GM21576 (cell line): ENCODE results near the gene EBF4.

Experiments
- ATAC-seq: cut with Tn5 transposase; IDR thresholded peaks from one replicate; pipeline ENCODE4 v1.9.1; 2021; ENCODE audit warnings: mild to moderate bottlenecking, moderate library complexity; ENCODE audit not compliant: unreplicated experiment

The EBF4 gene

DNA sequence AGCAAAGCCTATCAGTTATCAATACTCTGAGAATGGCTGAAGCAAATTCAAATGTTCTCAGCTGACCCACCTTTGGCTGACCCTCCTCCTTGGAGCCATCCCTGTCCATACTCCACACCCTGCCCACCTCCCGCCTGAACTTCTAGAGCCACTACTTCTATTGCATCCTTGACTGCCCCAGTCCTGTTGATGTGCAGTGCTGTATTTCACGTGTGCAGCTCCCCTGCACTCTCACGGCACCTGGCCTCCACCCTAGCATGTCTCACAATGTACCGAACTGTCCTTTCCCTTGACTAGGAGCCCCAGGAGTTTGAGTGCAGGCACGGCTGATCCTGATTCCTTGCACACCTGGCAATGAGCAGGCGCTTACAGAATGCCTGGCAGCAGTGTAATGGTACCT, 100.9 kb downstream of the EBF4 start:
- no peak for ATAC-seq

DNA sequence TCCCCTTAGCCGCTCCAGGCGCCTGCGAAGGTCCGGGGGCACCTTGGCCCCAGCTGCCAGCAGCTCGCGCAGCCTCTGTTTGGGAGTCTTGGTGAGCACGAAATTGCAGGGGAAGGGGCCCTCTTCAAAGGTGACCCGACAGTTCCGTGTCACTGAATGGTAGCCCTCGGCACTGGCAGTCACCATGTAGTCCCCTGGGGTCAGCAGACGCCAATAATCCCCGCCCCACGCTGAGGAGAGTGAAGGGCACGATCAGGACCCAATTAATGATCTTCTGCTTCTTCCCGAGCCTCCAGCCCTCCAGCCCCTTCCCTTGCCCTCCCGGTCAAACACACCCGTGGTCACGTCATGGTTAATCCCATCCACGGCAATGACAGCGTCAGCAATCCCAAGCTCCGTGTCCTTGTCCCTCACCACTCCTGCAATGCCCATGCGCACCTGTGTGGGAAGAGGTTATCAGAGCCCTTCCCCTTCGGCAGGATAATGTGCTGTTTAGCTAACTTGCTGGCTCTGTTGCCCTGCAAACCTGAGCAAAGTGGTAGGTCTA, 101.7 kb downstream of the EBF4 start:
- no peak for ATAC-seq

DNA sequence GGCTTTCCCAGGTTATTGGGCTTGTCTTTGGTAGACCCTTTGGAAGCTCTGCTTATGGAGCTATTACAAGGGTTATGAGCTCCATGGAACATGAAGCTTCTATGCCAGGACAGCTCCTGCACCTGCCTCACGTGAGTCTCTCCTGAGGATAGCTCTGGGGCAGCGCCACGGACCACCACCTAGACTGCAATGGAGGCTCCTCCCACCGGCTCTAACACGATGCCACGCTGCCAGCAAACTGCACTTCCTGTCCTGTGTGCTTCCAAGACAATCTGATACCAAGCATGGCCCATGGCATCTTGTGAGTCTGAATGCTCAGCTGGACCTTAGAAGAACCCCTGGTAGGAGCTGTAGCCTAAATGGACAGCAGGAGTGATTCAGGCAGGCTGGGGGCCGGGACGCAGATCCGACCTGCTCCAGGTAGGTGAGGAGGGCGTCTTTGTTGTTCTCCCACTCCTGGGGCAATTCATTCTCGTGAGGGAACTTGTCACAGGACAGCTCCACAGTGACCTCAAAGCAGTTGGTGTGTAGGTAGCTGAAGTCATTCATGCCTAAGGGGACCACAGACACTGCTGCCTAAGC, 102.4 kb downstream of the EBF4 start:
- ATAC-seq = no peak

DNA sequence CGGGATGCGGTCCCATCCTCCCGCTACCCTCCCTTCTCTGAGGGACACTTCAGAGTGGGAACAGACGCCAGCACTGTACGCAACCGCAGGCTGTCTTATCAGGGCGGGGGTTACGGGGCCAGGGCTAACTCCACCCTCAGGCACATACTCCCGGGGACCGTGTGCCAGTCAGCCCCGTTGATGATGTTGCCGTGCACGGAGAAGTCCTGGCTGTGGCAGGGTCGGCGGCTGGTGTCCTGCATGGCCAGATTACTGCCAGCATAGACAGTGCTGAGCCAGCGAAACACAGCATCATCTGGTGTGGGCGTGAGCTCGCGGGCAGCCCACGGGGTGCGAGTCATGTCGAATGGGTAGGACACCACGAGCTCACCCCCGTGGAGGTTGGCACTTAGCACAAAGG, 102.9 kb downstream of the EBF4 start:
- ATAC-seq = no peak

DNA sequence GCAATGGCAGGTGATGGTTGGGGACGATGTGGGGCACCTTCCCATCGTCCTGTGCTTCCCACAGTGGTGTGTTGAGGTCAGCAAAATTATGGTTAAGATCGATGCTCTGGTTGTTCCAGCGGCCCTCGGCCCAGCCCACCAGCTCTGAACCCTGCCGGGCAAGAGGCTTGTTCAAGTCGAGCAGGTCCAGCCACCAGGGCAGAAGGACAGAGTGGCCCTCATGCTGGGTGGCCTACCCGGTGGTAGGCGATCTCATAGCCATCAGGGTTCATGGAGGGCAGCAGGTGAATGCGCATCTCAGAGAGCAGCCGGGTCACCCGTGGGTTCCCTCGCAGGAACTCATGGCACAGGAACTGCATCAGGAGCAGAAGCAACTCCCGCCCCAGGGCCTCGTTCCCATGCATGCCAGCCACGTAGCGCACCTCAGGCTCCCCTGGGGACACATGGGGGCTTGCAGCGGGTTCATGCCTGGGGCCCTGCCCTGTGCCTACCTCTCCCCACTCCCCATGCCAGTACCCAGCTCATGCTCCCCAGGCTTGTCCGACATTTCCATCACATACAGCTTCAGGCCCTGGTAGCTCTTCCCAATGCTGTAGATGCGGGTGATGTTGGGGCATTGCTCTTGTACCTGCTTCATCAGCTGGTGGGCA, 103.6 kb downstream of the EBF4 start:
- no peak for ATAC-seq

DNA sequence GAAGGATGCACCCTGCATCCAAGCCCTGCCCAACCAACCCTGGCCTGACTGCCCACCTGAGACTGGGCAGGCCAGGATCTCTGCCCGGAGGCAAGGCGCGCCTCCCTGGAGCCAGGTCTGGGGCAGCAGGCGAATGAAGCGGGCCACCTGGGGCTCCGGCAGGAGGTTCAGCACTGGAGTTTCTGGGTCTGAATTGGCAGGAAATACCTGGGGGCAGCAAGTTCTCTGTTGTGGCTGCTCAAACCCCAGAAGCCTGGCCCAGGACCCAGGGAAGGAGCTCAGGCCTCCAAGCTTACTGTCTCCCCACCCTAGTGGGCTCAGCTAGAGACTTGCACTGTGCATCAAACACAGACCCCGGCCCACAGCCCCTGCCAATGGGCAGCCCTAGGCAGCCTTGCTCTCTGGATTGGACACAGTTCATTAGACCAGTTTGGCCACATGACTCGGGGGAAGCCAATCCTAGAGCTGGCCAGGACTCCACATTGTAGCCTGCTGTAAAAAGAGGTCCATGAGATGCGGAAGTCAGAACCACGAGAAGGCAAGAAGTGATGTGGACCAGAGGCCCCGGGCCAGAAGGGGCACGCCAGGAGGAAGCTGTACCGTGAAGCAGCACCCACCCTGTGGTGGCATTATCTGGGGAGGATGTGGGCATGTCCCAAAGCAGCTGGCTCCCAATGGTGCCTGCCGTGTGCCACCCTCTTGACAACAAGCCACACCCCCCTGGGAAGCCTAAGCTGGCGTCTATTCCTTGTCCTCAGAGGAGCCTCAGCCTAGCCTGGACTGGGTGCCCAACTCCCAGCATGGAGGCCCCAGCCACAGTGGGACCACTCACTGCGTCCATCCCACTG, 104.8 kb downstream of the EBF4 start:
- ATAC-seq = no peak

DNA sequence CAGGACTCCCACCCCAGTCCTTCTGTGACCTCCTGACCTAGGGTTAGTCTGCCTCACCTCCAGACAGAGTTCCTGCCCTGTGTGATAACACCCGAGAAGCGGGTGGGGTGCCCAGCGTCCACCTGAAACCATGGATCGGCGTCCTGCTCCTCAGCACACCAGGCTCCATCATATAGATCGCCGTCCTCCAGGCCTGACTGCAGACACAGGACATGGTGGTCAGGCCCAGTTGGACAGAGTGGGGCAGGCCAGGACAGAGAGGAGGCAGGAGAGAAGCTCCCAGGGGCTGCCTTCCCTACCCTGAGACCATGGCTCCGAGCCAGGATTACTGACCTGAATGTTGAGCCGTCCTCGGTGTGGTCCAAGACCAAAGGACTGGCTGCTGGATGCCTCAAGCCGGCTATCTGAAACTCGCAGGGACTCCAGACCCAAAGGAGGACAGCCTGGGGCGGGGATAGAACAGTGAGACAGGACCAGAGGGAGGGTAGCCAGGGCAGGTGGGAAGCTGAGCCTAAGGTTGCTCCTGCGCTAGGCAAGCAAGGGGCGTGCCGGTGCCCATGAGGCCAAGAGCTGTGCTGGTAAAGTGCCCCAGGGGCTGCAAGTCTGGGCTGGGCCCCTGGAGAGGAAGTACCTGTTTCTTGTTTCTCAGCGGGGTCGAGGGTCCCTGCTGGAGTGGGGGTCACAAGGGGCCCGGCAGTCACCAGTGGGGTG, 105.7 kb downstream of the EBF4 start:
- no peak for ATAC-seq

DNA sequence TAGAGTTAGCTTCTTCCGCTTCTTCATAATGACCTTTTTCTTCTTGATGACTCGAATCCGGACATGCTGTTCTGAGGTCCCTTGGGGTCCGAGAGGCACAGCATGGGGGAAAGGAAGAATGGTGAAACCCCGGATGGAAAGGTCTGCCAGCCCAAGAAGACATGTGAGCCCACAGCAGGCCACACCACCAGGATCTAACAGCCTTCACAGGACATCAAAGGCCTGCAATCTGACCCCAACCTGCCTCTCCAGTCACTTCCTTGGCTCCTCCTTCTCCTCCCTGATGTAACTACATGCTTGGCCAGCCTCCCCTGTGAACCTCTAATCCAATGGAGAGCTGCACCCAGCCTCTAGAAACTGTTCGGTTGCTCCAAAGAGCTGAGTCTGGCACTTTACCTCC, 106.2 kb downstream of the EBF4 start:
- no peak for ATAC-seq

DNA sequence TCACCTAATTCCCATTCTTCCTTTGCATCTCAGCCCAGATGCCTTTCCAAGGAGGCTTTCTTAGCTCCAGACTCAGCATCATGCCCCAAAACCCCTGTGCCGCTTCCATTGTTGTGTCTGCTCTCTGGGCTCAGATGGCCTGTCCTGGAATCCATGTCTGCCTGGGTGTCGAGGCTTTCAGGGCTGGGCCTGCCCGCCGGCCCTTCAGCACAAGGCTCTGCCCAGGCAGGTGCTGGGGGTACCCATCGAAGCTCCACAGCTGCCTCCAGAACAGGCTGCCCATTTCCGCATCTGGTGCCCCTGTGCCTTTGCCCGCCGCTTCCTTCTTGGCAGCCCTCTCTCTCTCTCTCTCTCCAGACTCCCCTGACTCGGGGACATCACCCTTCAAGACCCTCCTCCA, 106.7 kb downstream of the EBF4 start:
- no peak for ATAC-seq

DNA sequence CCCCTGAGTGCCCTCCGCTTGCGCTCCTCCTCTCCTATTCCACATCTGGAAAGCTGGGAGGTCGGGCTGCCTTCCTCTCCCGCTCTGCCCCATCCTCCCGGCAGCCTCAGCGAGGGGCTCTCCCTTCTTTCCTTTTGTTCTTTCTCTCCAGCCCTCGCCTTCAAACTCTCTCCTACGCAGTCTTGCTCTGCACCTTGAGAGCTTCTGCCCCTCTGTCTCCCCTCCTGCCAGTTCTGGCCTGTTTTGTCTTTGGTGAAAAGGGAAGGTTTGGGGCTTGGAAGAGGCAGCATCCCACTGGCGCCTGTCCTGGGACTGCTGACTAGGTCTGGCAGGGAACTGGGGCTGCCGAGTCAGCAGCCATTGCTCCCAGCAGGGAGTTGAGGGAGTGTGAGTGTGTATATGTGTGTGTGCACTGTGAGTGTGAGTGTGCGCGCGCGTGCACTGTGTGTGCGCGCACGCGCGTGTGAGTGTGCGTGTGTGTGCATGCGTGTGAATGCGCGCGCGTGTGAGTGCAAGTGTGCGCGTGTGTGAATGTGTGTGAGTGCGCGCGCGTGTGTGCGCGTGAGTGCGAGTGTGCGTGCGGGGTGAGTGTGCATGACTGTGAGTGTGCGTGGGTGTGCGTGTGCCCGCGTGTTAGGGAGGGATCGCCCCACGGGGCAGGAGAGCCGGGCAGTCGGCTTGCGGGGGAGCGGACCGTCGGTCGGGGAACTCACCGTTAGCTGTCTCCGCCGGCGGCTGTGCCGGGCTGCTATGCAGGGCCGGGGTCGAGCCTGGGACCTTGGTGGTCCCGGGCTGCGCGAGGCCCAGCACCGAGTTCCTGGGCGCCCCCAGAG, 107.3 kb downstream of the EBF4 start:
- ATAC-seq = no peak

DNA sequence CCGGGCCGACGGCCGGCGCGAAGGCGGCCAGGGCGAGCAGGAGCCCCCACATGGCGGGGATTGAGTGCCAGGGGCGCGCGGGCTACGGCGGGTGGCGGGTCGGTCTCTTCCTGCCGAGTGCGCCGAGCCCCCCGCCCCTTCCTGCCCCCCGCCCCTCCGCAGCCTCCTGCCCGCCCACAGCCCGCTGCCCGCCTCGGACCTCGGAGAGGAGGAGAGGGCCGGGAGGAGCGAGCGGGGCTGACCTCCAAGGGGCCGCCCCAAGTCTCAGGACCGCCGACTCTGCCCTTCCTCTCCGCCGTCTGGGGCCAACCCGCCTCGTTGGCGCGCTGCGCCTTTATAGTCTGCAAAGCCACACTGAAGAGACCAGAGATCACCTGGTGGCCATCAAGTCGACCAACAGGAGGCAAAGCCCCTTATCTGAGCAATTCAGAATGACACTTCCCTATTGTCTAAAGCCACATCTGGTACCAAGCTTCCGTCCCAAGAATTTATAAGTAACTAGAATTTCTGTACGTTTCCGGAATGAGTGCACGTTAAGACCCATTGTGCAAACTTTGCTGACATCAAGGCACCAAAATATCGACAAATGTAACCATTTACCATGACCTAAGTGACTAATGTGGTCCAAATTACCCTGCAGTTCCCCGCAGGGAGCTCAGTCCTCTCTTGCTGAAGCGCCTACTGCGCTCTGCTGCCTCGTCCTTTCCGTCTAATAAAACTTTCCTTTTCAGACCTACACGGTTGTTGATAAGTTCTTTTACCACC, 108.1 kb downstream of the EBF4 start, which contains the start of gene CPXM1:
TSS of gene CPXM1 (minus strand) at position 107 of the 765 bp plus-strand sequence. CDS start at position 52, 55 bp downstream.
- ATAC-seq = no peak

DNA sequence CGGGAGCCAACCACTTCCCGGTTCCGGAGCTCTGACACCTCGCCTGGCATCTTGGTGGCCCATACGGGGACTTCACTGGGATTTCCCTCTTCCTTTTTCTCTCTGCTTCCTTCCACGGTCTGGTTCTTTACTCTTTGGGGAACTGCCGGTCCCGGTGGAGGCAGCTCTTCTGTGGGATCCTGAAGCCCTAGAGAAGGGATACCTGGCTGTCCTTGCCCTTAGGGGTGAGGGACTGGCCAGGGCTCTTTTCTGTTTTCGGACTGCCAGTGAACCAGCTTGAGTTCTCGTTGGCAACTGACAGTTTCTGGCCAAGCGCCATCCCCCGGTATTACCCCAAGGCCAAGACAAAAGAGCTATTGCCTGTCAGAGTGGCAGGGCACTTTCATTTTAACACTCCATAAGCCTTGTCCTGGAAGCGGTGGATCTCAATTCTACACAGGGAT, 108.7 kb downstream of the EBF4 start:
- no peak for ATAC-seq

DNA sequence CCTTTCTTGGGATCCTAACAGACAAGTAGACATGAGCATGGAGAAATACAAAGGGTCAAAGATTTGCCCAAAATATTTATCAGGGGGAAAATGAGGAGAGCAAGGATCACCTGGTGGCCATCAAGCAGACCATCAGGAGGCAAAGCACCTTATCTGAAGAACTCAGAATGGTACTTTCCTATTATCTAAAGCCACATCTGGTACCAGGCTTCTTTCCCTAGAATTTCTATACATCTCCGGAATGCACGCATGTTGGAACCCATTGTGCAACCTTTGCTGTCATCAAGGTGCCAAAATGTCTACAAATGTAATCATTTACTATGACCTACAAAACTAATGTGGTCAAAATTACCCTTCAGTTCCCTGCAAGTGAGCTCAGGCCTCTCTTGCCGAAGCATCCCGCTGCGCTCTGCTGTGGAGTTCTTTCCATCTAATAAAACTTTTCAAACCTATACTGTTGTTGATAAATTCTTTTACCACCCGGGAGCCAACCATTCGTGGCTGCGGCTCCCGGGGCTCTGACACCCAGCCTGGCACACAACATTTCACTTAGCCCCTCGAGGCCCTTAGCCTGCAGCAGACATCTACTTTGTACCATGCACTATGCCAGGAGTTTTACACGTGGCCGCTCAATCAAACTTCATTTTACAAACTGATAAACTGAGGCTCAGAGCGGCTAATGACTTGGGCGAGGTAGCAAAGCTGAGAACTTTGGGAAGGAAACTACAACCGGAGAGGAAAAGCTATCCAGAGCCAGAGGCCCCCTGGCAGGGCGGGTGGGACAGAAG, 111.7 kb downstream of the EBF4 start:
- ATAC-seq = no peak

DNA sequence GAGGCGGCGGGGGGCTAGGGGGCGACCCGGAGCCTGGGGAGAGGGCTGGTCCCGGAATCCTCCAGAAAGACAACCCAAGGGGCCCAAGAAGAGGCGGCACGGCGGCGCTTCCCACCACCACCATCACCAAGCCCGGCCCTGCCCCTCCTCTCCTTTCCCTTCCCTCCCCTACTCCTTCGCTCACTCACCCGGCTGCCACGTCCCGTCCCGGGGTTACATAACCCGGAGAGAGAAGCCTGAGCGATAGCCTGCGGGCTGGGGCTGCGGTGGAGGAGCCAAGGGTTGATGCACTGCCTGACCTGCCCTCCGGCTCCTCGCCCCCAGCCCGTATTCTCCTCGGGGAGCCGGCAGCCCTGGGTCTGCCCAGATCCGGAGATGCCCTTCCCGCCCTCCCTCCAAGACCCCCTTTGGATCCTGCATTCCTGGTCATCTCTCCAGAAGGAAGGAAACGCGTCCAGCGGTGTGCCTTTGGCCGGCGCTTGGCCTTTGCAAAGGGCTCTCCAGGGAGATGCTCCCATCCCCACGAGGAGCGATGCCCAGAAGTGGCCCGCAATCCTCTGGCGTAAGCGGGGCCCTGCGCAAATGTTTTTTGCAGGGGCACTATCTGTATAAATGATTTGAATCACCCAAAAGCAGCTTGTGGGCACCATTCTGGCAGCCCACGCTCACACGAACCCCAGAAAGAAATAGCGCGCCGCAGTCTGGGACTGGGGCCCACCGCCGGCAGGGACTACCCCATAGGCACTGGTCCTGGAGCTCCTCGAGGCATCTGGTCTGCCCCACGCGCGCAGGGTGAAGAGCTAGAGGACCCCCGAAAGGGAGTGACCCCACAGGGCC, 112.5 kb downstream of the EBF4 start:
- no peak for ATAC-seq

DNA sequence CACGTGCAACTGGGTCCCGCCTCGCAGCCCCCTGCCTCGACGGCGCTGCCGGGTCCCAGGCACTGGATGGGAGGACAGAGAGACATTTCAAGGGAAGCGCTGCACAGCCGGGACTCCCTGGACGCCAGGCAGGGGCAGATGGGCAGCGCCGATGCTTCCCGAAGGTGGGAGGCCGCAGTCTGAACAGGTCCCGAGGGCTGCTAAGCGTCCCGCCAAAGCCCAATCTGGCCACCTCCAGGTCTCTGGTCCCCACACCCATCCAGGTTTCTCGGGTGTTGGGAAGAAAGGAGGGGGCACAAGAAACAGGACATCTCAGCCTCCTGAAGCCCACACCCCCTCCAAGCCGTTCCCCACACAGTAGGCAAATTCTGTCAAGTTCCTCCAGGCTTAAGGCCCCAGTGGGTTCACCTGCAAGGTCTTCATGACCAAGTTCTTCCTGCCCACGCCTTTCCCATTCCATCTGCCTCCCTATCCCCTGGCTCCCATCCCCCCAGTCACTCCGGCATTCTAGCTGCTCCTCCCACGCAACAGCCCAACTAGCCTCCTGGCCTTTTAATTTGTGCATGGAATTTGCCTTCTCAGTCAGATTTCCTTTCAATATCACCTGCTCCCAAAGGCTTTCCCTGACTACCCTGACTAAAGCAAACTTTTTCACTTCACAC, 113.2 kb downstream of the EBF4 start:
- no peak for ATAC-seq

DNA sequence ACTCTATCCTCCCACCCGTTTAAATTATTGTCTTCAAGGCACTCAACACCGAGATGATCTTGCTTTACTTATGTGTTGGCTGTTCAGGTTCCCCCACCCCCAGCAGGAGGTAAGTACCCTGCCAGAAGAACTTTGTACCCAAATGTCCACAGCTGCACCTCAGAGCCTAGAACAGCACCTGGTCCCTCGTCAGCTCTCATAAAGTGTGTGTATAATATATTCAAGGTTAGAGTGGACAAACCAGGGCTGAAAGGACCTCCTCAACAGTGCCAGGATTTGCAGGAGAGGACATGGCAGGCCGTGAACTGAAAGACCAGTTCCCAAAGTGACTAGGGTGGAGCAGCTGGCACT, 113.7 kb downstream of the EBF4 start:
- no peak for ATAC-seq

DNA sequence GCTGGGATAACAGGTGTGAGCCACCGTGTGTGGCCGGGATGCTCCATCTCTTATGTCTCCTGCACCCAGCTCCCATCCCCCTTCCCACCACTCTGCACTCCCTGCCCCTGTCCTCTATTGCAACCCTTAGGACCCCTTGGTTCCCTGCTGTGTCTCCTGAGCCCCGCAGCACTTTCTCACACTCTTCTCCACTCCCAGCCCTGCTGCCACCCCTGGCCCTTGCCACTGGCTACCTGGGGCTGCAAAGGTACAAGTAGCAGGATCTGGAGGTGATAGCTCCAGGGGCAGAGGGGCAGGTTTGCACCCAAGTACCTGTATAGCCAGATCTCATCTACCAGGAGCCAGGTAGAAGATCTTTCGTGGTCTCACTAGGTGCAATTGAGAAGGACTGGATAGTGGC, 114.4 kb downstream of the EBF4 start:
- ATAC-seq = no peak
